Astrocyte of the spinal cord (primary cell): Measurements from ENCODE around the gene NT5C3A.
A peak's percentile ranks its signal among the peaks of the same experiment; 100 is the strongest.

Experiments
- DNase-seq: peaks from one replicate; pipeline ENCODE4 v3.0.0; 2011; ENCODE audit warnings: low read depth, low spot score
- H3K4me3 ChIP-seq: 2 replicates; pipeline ENCODE4 v1.5.1; 2011; ENCODE audit warnings: low read depth, mild to moderate bottlenecking, low read length, moderate library complexity
- CTCF ChIP-seq: IDR thresholded peaks from 2 replicates; pipeline ENCODE4 v1.5.1; 2012; ENCODE audit warnings: low read depth, mild to moderate bottlenecking, low read length, inconsistent platforms
- in situ Hi-C: cut with HindIII; loops from 2 replicates; pipeline ENCODE4 v1.10.0; 2017; ENCODE audit warnings: low sequenced_read_pairs

NT5C3A gene

GRCh38 chr7:33040803-33041516 is 21.6 kb downstream of the NT5C3A start:
- in situ Hi-C loops: no loop called here
- H3K4me3 ChIP-seq: no peak overlapping the region
- TF ChIP-seq CTCF: no peak
- DNase-seq: no peak

- H3K4me3 ChIP-seq: peak overlapping the region; percentile 36
- no peak for DNase-seq
- in situ Hi-C loops: no loop called here
- no peak for TF ChIP-seq CTCF
Measured at GRCh38 chr7:33039903-33040292, 22.7 kb downstream of the NT5C3A start.

- H3K4me3 ChIP-seq: peak overlapping the region; percentile 36
- in situ Hi-C loops: no loop called here
- DNase-seq: no peak
- no peak for TF ChIP-seq CTCF
Measured at GRCh38 chr7:33039257-33039902, 23.2 kb downstream of the NT5C3A start.

- DNase-seq: no peak
- in situ Hi-C loops: no loop called here
- no peak overlapping the region for H3K4me3 ChIP-seq
- TF ChIP-seq CTCF: no peak
Measured at GRCh38 chr7:33038639-33039038, 23.9 kb downstream of the NT5C3A start.

- TF ChIP-seq CTCF: no peak
- no peak for DNase-seq
- H3K4me3 ChIP-seq: no peak overlapping the region
- in situ Hi-C loops: no loop called here
Measured at GRCh38 chr7:33035776-33036175, 26.8 kb downstream of the NT5C3A start.

GRCh38 chr7:33024189-33024757 is 38.3 kb downstream of the NT5C3A start:
- DNase-seq: no peak
- in situ Hi-C loops: no loop called here
- no peak for TF ChIP-seq CTCF
- no peak overlapping the region for H3K4me3 ChIP-seq
